Neural cell (in vitro differentiated cells): ENCODE results near the gene PARD6G.

Source experiments
- EP300 ChIP-seq: fragments of 450-650 bp; conservative IDR thresholded peaks from 2 replicates; pipeline ENCODE4 v1.6.1; 2014; ENCODE audit warnings: antibody characterized with exemption, mild to moderate bottlenecking, moderate library complexity; ENCODE audit not compliant: poor library complexity, severe bottlenecking
- EZH2 ChIP-seq: fragments of 200-600, 300-800 bp; shearing (Covaris generic), sonication (generic); IDR thresholded peaks from 2 replicates; pipeline ENCODE4 v1.6.1; 2014; ENCODE audit warnings: antibody characterized with exemption, low read length, borderline replicate concordance, mild to moderate bottlenecking; ENCODE audit not compliant: insufficient read depth, poor library complexity, severe bottlenecking
- MXI1 ChIP-seq: fragments of 450-650 bp; conservative IDR thresholded peaks from 2 replicates; pipeline ENCODE4 v1.6.1; 2014; ENCODE audit warnings: antibody characterized with exemption, mild to moderate bottlenecking; ENCODE audit not compliant: poor library complexity, severe bottlenecking
- POLR2AphosphoS5 ChIP-seq: IDR thresholded peaks from 2 replicates; pipeline ENCODE4 v1.6.1; 2012
- TAF1 ChIP-seq: IDR thresholded peaks from 2 replicates; pipeline ENCODE4 v1.6.1; 2012; ENCODE audit warnings: low read depth
- TF ChIP-seq, protein P1 (sequence below): fragments of 450-650 bp; IDR thresholded peaks from 2 replicates; pipeline ENCODE4 v1.5.1; 2014; ENCODE audit warnings: antibody characterized with exemption, mild to moderate bottlenecking, moderate library complexity; ENCODE audit not compliant: poor library complexity, severe bottlenecking
- TF ChIP-seq, protein P2 (sequence below): IDR thresholded peaks from 2 replicates; pipeline ENCODE4 v1.6.1; 2012; ENCODE audit warnings: borderline replicate concordance

DNA sequence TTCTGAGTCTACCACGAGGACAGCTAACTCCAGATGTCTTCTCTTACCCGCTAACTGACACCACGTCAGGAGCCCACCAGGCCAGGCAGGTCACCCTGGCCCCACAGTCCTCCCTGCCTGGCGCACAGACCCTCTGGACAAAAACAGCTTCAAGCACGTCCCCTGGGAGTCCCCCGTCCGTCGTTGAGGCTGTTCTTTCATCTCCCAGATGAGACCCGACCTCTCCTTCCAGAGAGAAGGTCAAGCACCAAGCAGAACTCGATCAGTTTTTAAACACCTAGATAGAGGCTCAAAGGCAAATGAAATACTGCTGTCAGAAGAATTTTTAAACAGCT, 57.8 kb downstream of the PARD6G start:
- TF ChIP-seq POLR2AphosphoS5: no peak
- no peak for TF ChIP-seq EZH2
- TF ChIP-seq, protein P1, sequence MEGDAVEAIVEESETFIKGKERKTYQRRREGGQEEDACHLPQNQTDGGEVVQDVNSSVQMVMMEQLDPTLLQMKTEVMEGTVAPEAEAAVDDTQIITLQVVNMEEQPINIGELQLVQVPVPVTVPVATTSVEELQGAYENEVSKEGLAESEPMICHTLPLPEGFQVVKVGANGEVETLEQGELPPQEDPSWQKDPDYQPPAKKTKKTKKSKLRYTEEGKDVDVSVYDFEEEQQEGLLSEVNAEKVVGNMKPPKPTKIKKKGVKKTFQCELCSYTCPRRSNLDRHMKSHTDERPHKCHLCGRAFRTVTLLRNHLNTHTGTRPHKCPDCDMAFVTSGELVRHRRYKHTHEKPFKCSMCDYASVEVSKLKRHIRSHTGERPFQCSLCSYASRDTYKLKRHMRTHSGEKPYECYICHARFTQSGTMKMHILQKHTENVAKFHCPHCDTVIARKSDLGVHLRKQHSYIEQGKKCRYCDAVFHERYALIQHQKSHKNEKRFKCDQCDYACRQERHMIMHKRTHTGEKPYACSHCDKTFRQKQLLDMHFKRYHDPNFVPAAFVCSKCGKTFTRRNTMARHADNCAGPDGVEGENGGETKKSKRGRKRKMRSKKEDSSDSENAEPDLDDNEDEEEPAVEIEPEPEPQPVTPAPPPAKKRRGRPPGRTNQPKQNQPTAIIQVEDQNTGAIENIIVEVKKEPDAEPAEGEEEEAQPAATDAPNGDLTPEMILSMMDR: no peak
- no peak for TF ChIP-seq TAF1
- TF ChIP-seq, protein P2, sequence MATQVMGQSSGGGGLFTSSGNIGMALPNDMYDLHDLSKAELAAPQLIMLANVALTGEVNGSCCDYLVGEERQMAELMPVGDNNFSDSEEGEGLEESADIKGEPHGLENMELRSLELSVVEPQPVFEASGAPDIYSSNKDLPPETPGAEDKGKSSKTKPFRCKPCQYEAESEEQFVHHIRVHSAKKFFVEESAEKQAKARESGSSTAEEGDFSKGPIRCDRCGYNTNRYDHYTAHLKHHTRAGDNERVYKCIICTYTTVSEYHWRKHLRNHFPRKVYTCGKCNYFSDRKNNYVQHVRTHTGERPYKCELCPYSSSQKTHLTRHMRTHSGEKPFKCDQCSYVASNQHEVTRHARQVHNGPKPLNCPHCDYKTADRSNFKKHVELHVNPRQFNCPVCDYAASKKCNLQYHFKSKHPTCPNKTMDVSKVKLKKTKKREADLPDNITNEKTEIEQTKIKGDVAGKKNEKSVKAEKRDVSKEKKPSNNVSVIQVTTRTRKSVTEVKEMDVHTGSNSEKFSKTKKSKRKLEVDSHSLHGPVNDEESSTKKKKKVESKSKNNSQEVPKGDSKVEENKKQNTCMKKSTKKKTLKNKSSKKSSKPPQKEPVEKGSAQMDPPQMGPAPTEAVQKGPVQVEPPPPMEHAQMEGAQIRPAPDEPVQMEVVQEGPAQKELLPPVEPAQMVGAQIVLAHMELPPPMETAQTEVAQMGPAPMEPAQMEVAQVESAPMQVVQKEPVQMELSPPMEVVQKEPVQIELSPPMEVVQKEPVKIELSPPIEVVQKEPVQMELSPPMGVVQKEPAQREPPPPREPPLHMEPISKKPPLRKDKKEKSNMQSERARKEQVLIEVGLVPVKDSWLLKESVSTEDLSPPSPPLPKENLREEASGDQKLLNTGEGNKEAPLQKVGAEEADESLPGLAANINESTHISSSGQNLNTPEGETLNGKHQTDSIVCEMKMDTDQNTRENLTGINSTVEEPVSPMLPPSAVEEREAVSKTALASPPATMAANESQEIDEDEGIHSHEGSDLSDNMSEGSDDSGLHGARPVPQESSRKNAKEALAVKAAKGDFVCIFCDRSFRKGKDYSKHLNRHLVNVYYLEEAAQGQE: no peak
- TF ChIP-seq EP300: no peak
- TF ChIP-seq MXI1: no peak
